HepG2 (cell line): Measurements from ENCODE around the gene CMTM5. TPM values are rescaled to one million over a fixed set of nuclear protein-coding genes. Genes with fewer than 3 reads are reported as not detected.

Experiments
- ATAC-seq: fragments of 200-7000 bp; cut with Tn5 transposase; 3 replicates; pipeline ENCODE4 v1.9.1; 2020; ENCODE audit warnings: mild to moderate bottlenecking, moderate library complexity
- BruUV-seq: library from RNA; stranded (reverse); fragments of 400-500 nt; replicated peaks from 2 replicates; lab custom pipeline; 2021; lab: Mats Ljungman, UMichigan
- CTCF ChIA-PET: fragments of 300-600 bp; formaldehyde crosslinking; extraction: SDS; loops from one replicate; lab custom pipeline; 2021; ENCODE audit warnings: low total read pairs, inconsistent platforms, low intra/inter-chr PET ratio; lab: Yijun Ruan, JAX
- POLR2A ChIA-PET: fragments of 350-600 bp; sonication (Branson Sonifier 250); formaldehyde crosslinking; loops from one replicate; lab custom pipeline; 2020; ENCODE audit warnings: antibody characterized with exemption, inconsistent platforms; lab: Yijun Ruan, JAX
- DNase-seq: peaks from one replicate; pipeline ENCODE4 v3.0.0-alpha.2; 2015; ENCODE audit warnings: low spot score
- FAIRE-seq: peaks from 3 replicates; lab custom pipeline; 2011; peaks lifted over from hg19 to GRCh38; lab: Jason Lieb, UNC
- H2AFZ ChIP-seq: one replicate; pipeline ENCODE4 v1.6.1; 2011; ENCODE audit warnings: low read length, inconsistent platforms
- H3K27ac ChIP-seq: fragments of 300-600 bp; 3 replicates; pipeline ENCODE4 v1.8.0; 2011; ENCODE audit warnings: mixed run types, mild to moderate bottlenecking, mixed read lengths, low read length, inconsistent platforms; ENCODE audit not compliant: insufficient read depth; ENCODE audit errors: extremely low read length
- H3K27me3 ChIP-seq, 2 experiments: fragments of 200-600 bp in 1 of 2; 2 replicates in 1 of 2; 3 replicates in 1 of 2; pipeline versions ENCODE4 v1.6.0 to v1.8.0; 2011; ENCODE audit warnings: low read length in 2 of 2, mild to moderate bottlenecking in 2 of 2, moderate library complexity in 2 of 2, inconsistent platforms in 1 of 2; ENCODE audit not compliant: insufficient read depth in 2 of 2, control insufficient read depth in 1 of 2
- H3K36me3 ChIP-seq, 2 experiments: fragments of 200-600 bp in 1 of 2; replicated peaks in 1 of 2; 2 replicates in 1 of 2; 3 replicates in 1 of 2; pipeline versions ENCODE4 v1.5.1 to v1.8.0; 2011; ENCODE audit warnings: low read length in 2 of 2, inconsistent platforms in 1 of 2; ENCODE audit not compliant: insufficient read depth in 2 of 2, control insufficient read depth in 1 of 2
- H3K4me1 ChIP-seq: 2 replicates; pipeline ENCODE4 v1.5.1; 2012; ENCODE audit warnings: low read length, inconsistent platforms; ENCODE audit not compliant: insufficient read depth
- H3K4me2 ChIP-seq: 2 replicates; pipeline ENCODE4 v1.6.0; 2011; ENCODE audit warnings: low read depth, low read length, inconsistent platforms
- H3K4me3 ChIP-seq, 3 experiments: fragments of 200-600 bp in 1 of 3; sonication (generic), shearing (Covaris generic) in 1 of 3; replicated peaks in 1 of 3; 2 replicates each; pipeline ENCODE4 v1.5.1; 2011 to 2016; ENCODE audit warnings: low read length in 3 of 3, inconsistent platforms in 2 of 3, low read depth in 2 of 3, mild to moderate bottlenecking in 2 of 3, control low read depth in 1 of 3, mixed read lengths in 1 of 3; ENCODE audit not compliant: insufficient read depth in 1 of 3
- H3K79me2 ChIP-seq: one replicate; pipeline ENCODE4 v1.6.1; 2011; ENCODE audit warnings: low read length, inconsistent platforms; ENCODE audit not compliant: insufficient read depth
- H3K9ac ChIP-seq: 2 replicates; pipeline ENCODE4 v1.6.0; 2011; ENCODE audit warnings: mild to moderate bottlenecking, low read depth, low read length, inconsistent platforms; ENCODE audit not compliant: insufficient read depth
- H3K9me3 ChIP-seq: 2 replicates; pipeline ENCODE4 v1.5.1; 2012; ENCODE audit warnings: mild to moderate bottlenecking, low read length
- H4K20me1 ChIP-seq: 2 replicates; pipeline ENCODE4 v1.6.0; 2011; ENCODE audit warnings: inconsistent platforms, mild to moderate bottlenecking, low read length, moderate library complexity; ENCODE audit not compliant: insufficient read depth
- AGO1 ChIP-seq: fragments of 200-400 bp; formaldehyde crosslinking; IDR thresholded peaks from 2 replicates; pipeline ENCODE4 v1.6.1; 2017; ENCODE audit warnings: mild to moderate bottlenecking, low read depth, low read length, moderate library complexity; ENCODE audit not compliant: poor library complexity, severe bottlenecking
- AKAP8 ChIP-seq: sonication (generic); formaldehyde crosslinking; IDR thresholded peaks from 2 replicates; pipeline ENCODE4 v1.5.1; 2020; ENCODE audit warnings: mild to moderate bottlenecking, missing genetic modification reagents
- ATF7-NPFF ChIP-seq: sonication (generic); formaldehyde crosslinking; IDR thresholded peaks from 2 replicates; pipeline ENCODE4 v1.8.1; 2023; ENCODE audit warnings: mild to moderate bottlenecking, low read depth, missing genetic modification reagents, moderate library complexity
- FIP1L1 ChIP-seq: fragments of 200-400 bp; formaldehyde crosslinking; IDR thresholded peaks from 2 replicates; pipeline ENCODE4 v1.6.1; 2018; ENCODE audit warnings: low read depth, mild to moderate bottlenecking, low read length, moderate library complexity, borderline replicate concordance; ENCODE audit not compliant: insufficient read depth
- GFI1 ChIP-seq: sonication (generic); formaldehyde crosslinking; IDR thresholded peaks from 2 replicates; pipeline ENCODE4 v1.5.0; 2020; ENCODE audit warnings: missing genetic modification reagents, mild to moderate bottlenecking, borderline replicate concordance
- HOXA9 ChIP-seq: sonication (generic); formaldehyde crosslinking; IDR thresholded peaks from 2 replicates; pipeline ENCODE4 v1.8.1; 2022; ENCODE audit warnings: missing genetic modification reagents, mild to moderate bottlenecking, moderate library complexity, borderline replicate concordance
- MXI1 ChIP-seq: IDR thresholded peaks from 3 replicates; pipeline ENCODE4 v1.6.1; 2012; ENCODE audit warnings: low read depth, low read length, inconsistent platforms, borderline replicate concordance
- PHF5A ChIP-seq: IDR thresholded peaks from one replicate; pipeline ENCODE4 v1.6.1; 2018; ENCODE audit warnings: low read depth, missing genetic modification reagents; ENCODE audit not compliant: unreplicated experiment
- RXRA ChIP-seq: sonication (generic); formaldehyde crosslinking; IDR thresholded peaks from 2 replicates; pipeline ENCODE4 v1.5.1; 2020; ENCODE audit warnings: missing genetic modification reagents
- SNRNP70 ChIP-seq: fragments of 200-400 bp; formaldehyde crosslinking; IDR thresholded peaks from 2 replicates; pipeline ENCODE4 v1.6.1; 2017; ENCODE audit warnings: mild to moderate bottlenecking, low read depth, low read length, moderate library complexity
- TP53 ChIP-seq: sonication (generic); formaldehyde crosslinking; conservative IDR thresholded peaks from 2 replicates; pipeline ENCODE4 v1.4.0; 2020; ENCODE audit warnings: missing genetic modification reagents
- WIZ ChIP-seq: sonication (generic); formaldehyde crosslinking; IDR thresholded peaks from 2 replicates; pipeline ENCODE4 v1.5.1; 2020; ENCODE audit warnings: mild to moderate bottlenecking, missing genetic modification reagents
- ZMYM3 ChIP-seq: sonication (generic); formaldehyde crosslinking; IDR thresholded peaks from 2 replicates; pipeline ENCODE4 v1.5.1; 2020; ENCODE audit warnings: mild to moderate bottlenecking, missing genetic modification reagents
- ZNF12 ChIP-seq: sonication (generic); formaldehyde crosslinking; IDR thresholded peaks from 2 replicates; pipeline ENCODE4 v1.5.0; 2020; ENCODE audit warnings: missing genetic modification reagents
- ZNF441 ChIP-seq: sonication (generic); formaldehyde crosslinking; IDR thresholded peaks from 2 replicates; pipeline ENCODE4 v1.7.0; 2021; ENCODE audit warnings: missing genetic modification reagents, borderline replicate concordance
- ZNF552 ChIP-seq: sonication (generic); formaldehyde crosslinking; IDR thresholded peaks from 2 replicates; pipeline ENCODE4 v1.9.0; 2022; ENCODE audit warnings: missing genetic modification reagents, mild to moderate bottlenecking, borderline replicate concordance
- ZNF687 ChIP-seq: sonication (generic); formaldehyde crosslinking; IDR thresholded peaks from 2 replicates; pipeline ENCODE4 v1.5.1; 2020; ENCODE audit warnings: mild to moderate bottlenecking, missing genetic modification reagents, moderate library complexity
- ZNF841 ChIP-seq: sonication (generic); formaldehyde crosslinking; IDR thresholded peaks from 2 replicates; pipeline ENCODE4 v1.8.1; 2023; ENCODE audit warnings: missing genetic modification reagents, borderline replicate concordance
- ZNF879 ChIP-seq: sonication (generic); formaldehyde crosslinking; IDR thresholded peaks from 2 replicates; pipeline ENCODE4 v1.8.1; 2023; ENCODE audit warnings: missing genetic modification reagents
- ZSCAN21 ChIP-seq: sonication (generic); formaldehyde crosslinking; IDR thresholded peaks from 2 replicates; pipeline ENCODE4 v1.8.0; 2022; ENCODE audit warnings: mild to moderate bottlenecking, missing genetic modification reagents, moderate library complexity, borderline replicate concordance
- ZSCAN30 ChIP-seq: sonication (generic); formaldehyde crosslinking; IDR thresholded peaks from 2 replicates; pipeline ENCODE4 v1.5.0; 2020; ENCODE audit warnings: mild to moderate bottlenecking, missing genetic modification reagents
- WGBS: methylation state at CpG from one replicate; pipeline ENCODE4 v1.1.6; 2017; ENCODE audit warnings: low lambda C conversion rate; 5-methylcytosine and 5-hydroxymethylcytosine counted together
- in situ Hi-C: cut with HindIII; loops from 2 replicates; pipeline ENCODE4 v1.10.0; 2017; ENCODE audit warnings: low pct_unique_long_range_greater_than_20kb; ENCODE audit not compliant: extremely low pct_ligation_motif_present
- intact Hi-C: fragments of 100-400 bp; cut with micrococcal nuclease; formaldehyde crosslinking; loops from one replicate; pipeline ENCODE4 v1.10.0; 2022; ENCODE audit not compliant: unreplicated experiment
- polyA plus RNA-seq, 8 experiments: library from polyadenylated mRNA; depleted of rRNA in 3 of 8; stranded (reverse) in 7 of 8; unstranded in 1 of 8; fragments of >200 nt; fragmentation: Illumina TruSeq in 4 of 8; extraction: Trizol in 4 of 8; gene quantifications; 2 replicates each; pipeline versions ENCODE4 v1.2.1 to v1.2.3, GENCODE V29; 2011 to 2016; ENCODE audit warnings: low read depth in 4 of 8, missing spikeins in 1 of 8, mixed read lengths in 1 of 8; ENCODE audit not compliant: insufficient read depth in 1 of 8
- total RNA-seq, 5 experiments: library from RNA; depleted of rRNA; stranded (reverse); fragments of >200 nt; fragmentation: Illumina TruSeq; extraction: Trizol; gene quantifications; 2 replicates each; pipeline ENCODE4 v1.2.3, GENCODE V29; 2016; ENCODE audit warnings: low read depth in 1 of 5

Gene CMTM5
- total and polyA plus RNA-seq, 2 of the 13 experiments (the other 11 are each of a cell fraction or from before 2014, with no cell fraction given), result not detected

DNA sequence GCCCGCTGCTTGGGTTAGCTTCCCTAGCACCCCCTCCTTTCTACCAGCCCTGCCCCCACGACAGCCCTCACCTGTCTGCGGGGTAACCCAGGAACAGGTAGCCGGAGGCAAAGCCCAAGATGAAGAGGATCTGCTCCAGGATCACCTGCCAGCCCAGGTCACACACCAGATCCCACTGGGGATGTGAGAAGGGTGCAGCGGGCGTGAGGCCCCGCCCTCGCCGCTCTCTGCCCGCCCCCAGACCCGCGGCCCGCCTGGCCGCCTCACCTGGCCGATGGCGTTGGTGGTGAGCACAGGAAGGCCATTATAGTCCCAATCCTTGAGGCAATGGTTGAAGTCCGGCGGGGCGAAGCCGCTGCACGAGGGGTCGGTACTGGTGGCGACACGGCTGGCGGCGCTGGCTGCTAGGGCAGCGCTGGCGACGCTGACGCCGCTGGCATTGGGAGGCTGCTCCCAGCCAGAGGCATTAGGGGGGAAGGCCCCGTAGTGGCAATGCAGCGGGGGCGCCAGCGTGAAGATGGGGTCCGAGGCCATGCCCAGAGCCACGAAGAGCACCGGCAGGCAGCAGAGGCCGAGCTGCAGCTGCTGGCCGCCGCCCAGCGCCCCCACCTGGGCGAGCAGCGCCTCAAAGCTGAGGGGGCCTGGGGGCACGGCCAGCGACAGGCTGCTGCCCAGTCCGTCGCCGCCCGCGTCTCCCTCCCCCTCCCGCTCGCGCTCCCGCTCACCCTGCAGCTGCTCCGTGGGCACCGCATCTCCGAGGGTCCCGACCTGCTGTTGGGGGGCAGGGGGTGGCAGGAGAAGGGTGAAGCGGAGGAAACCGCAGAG is 25.0 kb upstream of the CMTM5 start:
- H3K27ac ChIP-seq, result no peak overlapping the region
- CTCF ChIA-PET, result no interaction called here
- FAIRE-seq (no peak), ATAC-seq (peak; percentile 14), DNase-seq (no peak)
- peaks cover 25 to 90% of the 10 kb centered on the region in 2 experiments for H3K27me3 ChIP-seq
- no peaks in the 10 kb centered on the region for H3K4me1 ChIP-seq
- in situ Hi-C loops, result no loop called here
- H3K36me3 ChIP-seq, result no peaks in the 10 kb centered on the region
- no TSS peak for BruUV-seq
- no peak overlapping the region for H3K9ac ChIP-seq
- intact Hi-C loops, result no loop called here
- peak overlapping the region; percentile 22 to 64 (median 30); a peak in 4 of 6 replicates for H3K4me3 ChIP-seq
- 52% methylated on average over 60 of the region's 61 CpGs for WGBS
- H3K9me3 ChIP-seq, result no peaks in the 10 kb centered on the region
- POLR2A ChIA-PET, result interaction anchor here (3.4 kb wide), 1 partner anchor 31 kb away, joined by 15 read pairs; the partner anchor contains the start of gene PABPN1
- H3K79me2 ChIP-seq, result no peaks in the 10 kb centered on the region
- H3K4me2 ChIP-seq, result peak overlapping the region; percentile 64
- no peaks in the 10 kb centered on the region for H4K20me1 ChIP-seq
- no peak overlapping the region for H2AFZ ChIP-seq
- TF ChIP-seq MXI1, result no peak
- peak; percentile 32 for TF ChIP-seq AGO1
- TF ChIP-seq ZNF441, result no peak
- no peak for TF ChIP-seq HOXA9 (CRISPR knock-in tag)
- no peak for TF ChIP-seq ZSCAN21 (CRISPR knock-in tag)
- TF ChIP-seq PHF5A (CRISPR knock-in tag), result no peak
- TF ChIP-seq ZSCAN30, result no peak
- TF ChIP-seq TP53 (CRISPR knock-in tag), result no peak
- TF ChIP-seq RXRA (CRISPR knock-in tag), result peak; percentile 11; the same call in 1 of the 2 replicates
- TF ChIP-seq ATF7-NPFF, result 0 out of 2 replicates have a peak, but pooled peaks have one; percentile 35
- 0 out of 2 replicates have a peak, but pooled peaks have one; percentile 47 for TF ChIP-seq WIZ (CRISPR knock-in tag)
- TF ChIP-seq FIP1L1, result no peak
- no peak for TF ChIP-seq ZMYM3 (CRISPR knock-in tag)
- peak; percentile 51; the same call in 1 of the 2 replicates for TF ChIP-seq ZNF552
- no peak for TF ChIP-seq GFI1 (CRISPR knock-in tag)
- TF ChIP-seq AKAP8 (CRISPR knock-in tag), result no peak
- no peak for TF ChIP-seq ZNF12
- no peak for TF ChIP-seq ZNF841 (CRISPR knock-in tag)
- peak; percentile 52 for TF ChIP-seq ZNF687 (CRISPR knock-in tag)
- TF ChIP-seq SNRNP70, result no peak
- no peak for TF ChIP-seq ZNF879
